Pancreas (tissue), 10 donors: Measurements from ENCODE around the gene NOD2. TPM values are rescaled to one million over a fixed set of nuclear protein-coding genes. Genes with fewer than 3 reads are reported as not detected.

ENCODE experiments used
- ATAC-seq, 4 donors: fragments of 200-7000 bp; cut with Tn5 transposase; one replicate each; pipeline versions ENCODE4 v1.8.0 to v1.9.1; 2020; ENCODE audit warnings: mild to moderate bottlenecking in 4 of 4, moderate library complexity in 4 of 4
- DNase-seq, 6 donors: peaks; one replicate each; pipeline ENCODE4 v3.0.0-alpha.2; 2020
- FAIRE-seq: peaks from 2 replicates; lab custom pipeline; 2012; peaks lifted over from hg19 to GRCh38; lab: Jason Lieb, UNC
- H3K27ac ChIP-seq, 4 donors: fragments of 200-600 bp; sonication (generic); 1 replicate in 3 of 4; 2 replicates in 1 of 4; pipeline versions ENCODE4 v1.5.0 to v1.8.0; 2020
- H3K27me3 ChIP-seq, 4 donors: fragments of 200-600 bp; one replicate each; pipeline ENCODE4 v1.8.0; 2021
- H3K36me3 ChIP-seq, 3 donors: fragments of 200-600 bp; sonication (generic) in 1 of 3; one replicate each; pipeline versions ENCODE4 v1.5.0 to v1.8.0; 2020 to 2021
- H3K4me1 ChIP-seq, 3 donors: fragments of 200-600 bp; one replicate each; pipeline ENCODE4 v1.8.0; 2021
- H3K4me3 ChIP-seq, 4 donors: fragments of 200-600 bp; sonication (generic) in 2 of 4; one replicate each; pipeline versions ENCODE4 v1.5.0 to v1.8.0; 2020 to 2021
- H3K9me3 ChIP-seq, 4 donors: fragments of 200-600 bp; one replicate each; pipeline ENCODE4 v1.8.0; 2021
- WGBS, 2 donors: extraction: QIAGEN DNeasy Blood & Tissue Kit; methylation state at CpG; one replicate each; pipeline ENCODE4 v1.1.7; 2013; 5-methylcytosine and 5-hydroxymethylcytosine counted together
- intact Hi-C, 3 donors: fragments of 100-400 bp; cut with DNase I; formaldehyde crosslinking; loops; one replicate each; pipeline versions ENCODE4 v1.11.1 to v1.14.2; 2022
- polyA plus RNA-seq, 2 donors: library from polyadenylated mRNA; stranded (reverse); fragments of 200-250 nt; gene quantifications; one replicate each; pipeline ENCODE4 v1.2.3, GENCODE V29; 2013
- total RNA-seq, 6 donors: library from RNA; stranded (reverse); fragmentation: NEBNext Ultra II Directional in 4 of 6; extraction: Animal tissue kit (Norgen Biotek cat#: 25700) in 4 of 6; gene quantifications; one replicate each; pipeline versions ENCODE4 v1.2.1 to v1.2.4, GENCODE V29; 2021 to 2023
- TF ChIP-seq, protein P1 (sequence below), 4 donors: fragments of 200-600 bp; sonication (generic) in 3 of 4; IDR thresholded peaks; one replicate each; pipeline versions ENCODE4 v1.5.0 to v1.8.0; 2021; ENCODE audit warnings: antibody characterized with exemption in 4 of 4
- donor health status: healthy with polysubstance abuse.
- donor health status: DM: no; HTN: no; CAD: no; lungs with moderate emphysema.
- donor health status: DM: no; HTN: no; CAD: no.
- donor health status: control.
- donor health status: control.
- donor health status: Bipolar disorder and iron deficiency.
- donor health status: DM: yes; HTN: yes; CAD: no.
- donor health status: DM: no; HTN: no; CAD: no.
- donor health status: DM: no; HTN: no; CAD: no.
- donor health status: DM: yes; HTN: yes; CAD: no.

Gene NOD2
- total and polyA plus RNA-seq, 8 donors, result 0.08 to 2.1 (median 0.27) TPM

- TF ChIP-seq, protein P1, sequence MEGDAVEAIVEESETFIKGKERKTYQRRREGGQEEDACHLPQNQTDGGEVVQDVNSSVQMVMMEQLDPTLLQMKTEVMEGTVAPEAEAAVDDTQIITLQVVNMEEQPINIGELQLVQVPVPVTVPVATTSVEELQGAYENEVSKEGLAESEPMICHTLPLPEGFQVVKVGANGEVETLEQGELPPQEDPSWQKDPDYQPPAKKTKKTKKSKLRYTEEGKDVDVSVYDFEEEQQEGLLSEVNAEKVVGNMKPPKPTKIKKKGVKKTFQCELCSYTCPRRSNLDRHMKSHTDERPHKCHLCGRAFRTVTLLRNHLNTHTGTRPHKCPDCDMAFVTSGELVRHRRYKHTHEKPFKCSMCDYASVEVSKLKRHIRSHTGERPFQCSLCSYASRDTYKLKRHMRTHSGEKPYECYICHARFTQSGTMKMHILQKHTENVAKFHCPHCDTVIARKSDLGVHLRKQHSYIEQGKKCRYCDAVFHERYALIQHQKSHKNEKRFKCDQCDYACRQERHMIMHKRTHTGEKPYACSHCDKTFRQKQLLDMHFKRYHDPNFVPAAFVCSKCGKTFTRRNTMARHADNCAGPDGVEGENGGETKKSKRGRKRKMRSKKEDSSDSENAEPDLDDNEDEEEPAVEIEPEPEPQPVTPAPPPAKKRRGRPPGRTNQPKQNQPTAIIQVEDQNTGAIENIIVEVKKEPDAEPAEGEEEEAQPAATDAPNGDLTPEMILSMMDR (IDR thresholded peaks at IDR 0.05), result no peak
- H3K4me3 ChIP-seq, result no peak overlapping the region
- intact Hi-C loops, result no loop called here
- ATAC-seq (no peak), DNase-seq (no peak), FAIRE-seq (peak; percentile 32)
- 84 to 86% methylated on average over 3 of the region's 3 CpGs for WGBS, 2 donors
- H3K36me3 ChIP-seq, result no peaks in the 10 kb centered on the region
- no peaks in the 10 kb centered on the region for H3K27me3 ChIP-seq
- no peaks in the 10 kb centered on the region for H3K9me3 ChIP-seq
- H3K27ac ChIP-seq, result no peak overlapping the region
- peaks cover 0 to 4% (median 0%) of the 10 kb centered on the region in 3 donors for H3K4me1 ChIP-seq
Observed at GRCh38 chr16:50774960-50775359, 81.6 kb downstream of the NOD2 start.

DNA sequence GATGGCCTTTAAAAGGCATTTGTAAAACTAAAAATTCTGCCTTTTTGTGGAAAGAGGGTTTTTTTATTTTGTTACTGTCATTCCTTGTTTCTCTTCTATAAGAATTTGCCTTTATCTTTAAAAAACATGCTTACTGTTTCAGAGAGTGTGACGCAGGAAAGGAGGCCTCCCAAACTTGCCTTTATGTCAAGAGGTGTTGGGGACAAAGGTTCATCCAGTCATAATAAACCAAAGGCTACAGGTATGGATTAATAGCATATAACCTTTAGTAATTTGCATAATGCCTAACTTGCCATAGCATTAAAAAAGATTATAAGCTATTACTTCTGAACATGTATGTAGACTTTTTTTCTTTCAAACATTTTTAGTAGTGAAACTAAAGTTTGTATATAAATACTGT is 82.6 kb downstream of the NOD2 start:
- no peaks in the 10 kb centered on the region for H3K36me3 ChIP-seq
- H3K27ac ChIP-seq, result no peak overlapping the region
- no peak overlapping the region for H3K4me3 ChIP-seq
- WGBS, 2 donors, result 90 to 96% methylated on average over 1 of the region's 1 CpG
- H3K4me1 ChIP-seq, result peaks cover 0 to 4% (median 0%) of the 10 kb centered on the region in 3 donors
- H3K27me3 ChIP-seq, result no peaks in the 10 kb centered on the region
- DNase-seq (no peak), ATAC-seq (no peak), FAIRE-seq (no peak)
- intact Hi-C loops, result no loop called here
- TF ChIP-seq, protein P1 (IDR thresholded peaks at IDR 0.05), result no peak
- no peaks in the 10 kb centered on the region for H3K9me3 ChIP-seq

- intact Hi-C loops, result no loop called here
- no peaks in the 10 kb centered on the region for H3K27me3 ChIP-seq
- WGBS, 2 donors, result 38 to 41% methylated on average over 1 of the region's 1 CpG
Observed at GRCh38 chr16:50778284-50779163, 85.1 kb downstream of the NOD2 start.

GRCh38 chr16:50781043-50781442 is 87.6 kb downstream of the NOD2 start:
- intact Hi-C loops, result no loop called here
- DNase-seq (no peak), ATAC-seq (no peak), FAIRE-seq (no peak)
- peaks cover 0 to 4% (median 0%) of the 10 kb centered on the region in 3 donors for H3K4me1 ChIP-seq
- peaks cover 0 to 13% (median 0%) of the 10 kb centered on the region in 3 donors for H3K36me3 ChIP-seq
- TF ChIP-seq, protein P1 (IDR thresholded peaks at IDR 0.05), result no peak
- H3K27me3 ChIP-seq, result no peaks in the 10 kb centered on the region
- WGBS, 2 donors, result 92 to 95% methylated on average over 7 of the region's 7 CpGs
- H3K4me3 ChIP-seq, result no peak overlapping the region
- H3K9me3 ChIP-seq, result no peaks in the 10 kb centered on the region
- no peak overlapping the region for H3K27ac ChIP-seq

More at GRCh38 chr16:50778284-50779163, 85.1 kb downstream of the NOD2 start:
- no peak for DNase-seq
- H3K27ac ChIP-seq, result no peak overlapping the region
- H3K36me3 ChIP-seq, result peaks cover 0 to 8% (median 0%) of the 10 kb centered on the region in 3 donors
- H3K4me3 ChIP-seq, result no peak overlapping the region
- no peak for FAIRE-seq
- peaks cover 0 to 4% (median 0%) of the 10 kb centered on the region in 3 donors for H3K4me1 ChIP-seq
- no peak for ATAC-seq
- H3K9me3 ChIP-seq, result no peaks in the 10 kb centered on the region
- TF ChIP-seq, protein P1 (IDR thresholded peaks at IDR 0.05), result no peak

GRCh38 chr16:50781518-50781917 is 88.1 kb downstream of the NOD2 start:
- Histone ChIP-seq H3K9me3 (no peaks in the 10 kb centered on the region), H3K4me3 (no peak overlapping the region), H3K4me1 (peaks cover 0 to 4% (median 0%) of the 10 kb centered on the region in 3 donors), H3K27ac (no peak overlapping the region), H3K36me3 (peaks cover 0 to 13% (median 0%) of the 10 kb centered on the region in 3 donors), H3K27me3 (no peaks in the 10 kb centered on the region)
- FAIRE-seq, result no peak
- ATAC-seq, result no peak
- WGBS, 2 donors, result 90 to 97% methylated on average over 3 of the region's 3 CpGs
- DNase-seq, result no peak
- TF ChIP-seq, protein P1 (IDR thresholded peaks at IDR 0.05), result no peak
- intact Hi-C loops, result no loop called here
